ENCODE results near the gene HPCAL4. TPM values are rescaled to one million over a fixed set of nuclear protein-coding genes. Genes with fewer than 3 reads are reported as not detected.
A peak's percentile ranks its signal among the peaks of the same experiment; 100 is the strongest.

HPCAL4 gene
- total and polyA plus RNA-seq, 12 donors, result 0.07 to 3.7 (median 0.22) TPM

DNA sequence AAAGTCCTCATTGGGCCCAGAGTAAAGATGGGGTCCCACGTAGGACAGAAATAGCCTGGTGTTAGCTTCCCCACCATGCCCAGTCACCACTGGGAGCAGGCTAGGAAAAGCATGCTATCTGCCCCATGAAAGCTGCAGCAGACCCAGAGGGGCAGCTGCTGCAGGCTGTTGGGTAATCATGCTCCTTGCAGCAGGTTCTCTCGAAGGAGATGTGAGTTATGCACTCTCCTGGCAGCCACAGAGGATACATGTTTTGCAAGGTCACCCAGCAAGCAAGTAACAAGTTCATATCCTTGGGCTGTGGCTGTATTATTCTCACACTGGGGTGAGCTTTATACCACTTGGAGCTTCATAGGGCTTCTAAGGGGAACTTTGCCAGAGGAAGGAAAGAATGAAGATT lies 42.7 kb downstream of the HPCAL4 start:
- 62 to 76% methylated on average over 2 of the region's 2 CpGs for WGBS, 2 donors
- ATAC-seq (no peak), DNase-seq (no peak)
- TF ChIP-seq, protein P1, sequence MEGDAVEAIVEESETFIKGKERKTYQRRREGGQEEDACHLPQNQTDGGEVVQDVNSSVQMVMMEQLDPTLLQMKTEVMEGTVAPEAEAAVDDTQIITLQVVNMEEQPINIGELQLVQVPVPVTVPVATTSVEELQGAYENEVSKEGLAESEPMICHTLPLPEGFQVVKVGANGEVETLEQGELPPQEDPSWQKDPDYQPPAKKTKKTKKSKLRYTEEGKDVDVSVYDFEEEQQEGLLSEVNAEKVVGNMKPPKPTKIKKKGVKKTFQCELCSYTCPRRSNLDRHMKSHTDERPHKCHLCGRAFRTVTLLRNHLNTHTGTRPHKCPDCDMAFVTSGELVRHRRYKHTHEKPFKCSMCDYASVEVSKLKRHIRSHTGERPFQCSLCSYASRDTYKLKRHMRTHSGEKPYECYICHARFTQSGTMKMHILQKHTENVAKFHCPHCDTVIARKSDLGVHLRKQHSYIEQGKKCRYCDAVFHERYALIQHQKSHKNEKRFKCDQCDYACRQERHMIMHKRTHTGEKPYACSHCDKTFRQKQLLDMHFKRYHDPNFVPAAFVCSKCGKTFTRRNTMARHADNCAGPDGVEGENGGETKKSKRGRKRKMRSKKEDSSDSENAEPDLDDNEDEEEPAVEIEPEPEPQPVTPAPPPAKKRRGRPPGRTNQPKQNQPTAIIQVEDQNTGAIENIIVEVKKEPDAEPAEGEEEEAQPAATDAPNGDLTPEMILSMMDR (IDR thresholded peaks at IDR 0.05), result no peak
- Histone ChIP-seq H3K4me1 (peaks cover 11 to 76% (median 32%) of the 10 kb centered on the region in 9 donors), H3K9me3 (peaks cover 0 to 3% (median 0%) of the 10 kb centered on the region in 11 donors), H3K4me3 (no peak overlapping the region), H3K27me3 (no peaks in the 10 kb centered on the region), H3K27ac (peak overlapping the region in 4 of 10 donors; percentile 21 to 88 (median 85)), H3K36me3 (no peaks in the 10 kb centered on the region)
- intact Hi-C loops (cut with DNase I), result no loop called here

DNA sequence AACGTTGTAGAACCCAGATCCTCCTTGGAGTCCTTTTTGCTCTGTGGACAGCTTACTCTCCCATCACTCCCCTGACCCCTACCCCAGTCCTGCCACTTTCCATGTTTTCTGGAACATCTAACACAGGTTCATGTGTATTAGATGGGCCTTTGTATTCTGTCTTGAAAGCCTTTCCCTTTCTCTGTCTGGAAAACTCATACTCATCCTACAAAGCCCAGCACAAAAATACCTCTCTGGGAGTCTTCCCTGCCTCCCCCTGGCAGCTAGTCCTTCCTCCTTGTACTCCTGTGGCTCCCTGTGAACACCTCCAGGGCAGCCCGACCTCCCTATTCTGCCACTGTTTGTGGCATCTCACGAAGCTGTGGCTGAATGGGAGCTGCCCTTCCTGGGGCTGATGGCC lies 44.0 kb downstream of the HPCAL4 start:
- peaks cover 0 to 3% (median 0%) of the 10 kb centered on the region in 11 donors for H3K9me3 ChIP-seq
- intact Hi-C loops (cut with DNase I), result no loop called here
- ATAC-seq, result no peak
- WGBS, 2 donors, result 74 to 92% methylated on average over 3 of the region's 3 CpGs
- no peak overlapping the region for H3K4me3 ChIP-seq
- peaks cover 10 to 71% (median 28%) of the 10 kb centered on the region in 9 donors for H3K4me1 ChIP-seq
- H3K27me3 ChIP-seq, result no peaks in the 10 kb centered on the region
- DNase-seq, result no peak
- no peaks in the 10 kb centered on the region for H3K36me3 ChIP-seq
- TF ChIP-seq, protein P1 (IDR thresholded peaks at IDR 0.05), result no peak
- H3K27ac ChIP-seq, result peak overlapping the region; percentile 58 to 88 (median 82)

DNA sequence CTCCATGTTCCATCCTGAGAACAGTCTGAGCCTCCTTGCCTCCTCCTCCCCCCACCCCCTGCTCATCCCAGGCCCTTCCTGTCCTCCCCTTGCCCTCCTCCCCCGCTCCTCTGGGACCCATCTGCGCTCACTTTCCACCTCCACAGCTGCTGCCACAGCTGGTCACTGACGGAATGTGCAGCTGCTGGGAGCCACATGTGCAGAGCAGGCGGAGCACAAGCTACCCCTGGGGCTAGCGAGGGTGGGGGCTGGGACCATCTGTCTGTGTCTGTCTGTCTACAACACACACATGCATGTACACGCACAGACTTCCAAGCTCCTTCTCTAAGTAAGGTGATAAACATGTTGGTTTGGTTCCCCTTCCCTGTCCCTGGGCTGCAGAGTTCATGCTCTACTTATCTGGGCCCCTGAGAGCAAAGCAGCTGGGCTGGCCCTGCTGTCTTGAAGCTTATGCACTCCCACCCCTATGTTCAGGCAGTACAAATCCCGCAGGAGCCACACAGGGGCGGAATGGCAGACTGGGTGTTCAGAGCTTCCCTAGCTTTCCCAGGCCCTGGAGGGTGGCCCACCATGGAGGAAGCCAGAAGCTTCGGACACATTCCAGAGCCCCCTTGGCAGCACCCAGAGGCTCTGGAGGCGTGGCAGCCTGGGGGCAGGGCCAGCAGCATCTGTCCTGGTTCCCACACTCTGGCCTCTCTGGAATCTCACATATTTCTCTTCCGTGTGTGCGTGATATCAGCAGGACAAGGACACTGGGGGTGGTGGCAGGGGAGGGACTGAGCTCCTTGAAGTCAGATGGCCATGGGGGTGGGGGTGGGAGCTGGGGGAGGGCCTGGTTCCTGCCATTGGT lies 44.8 kb downstream of the HPCAL4 start:
- ATAC-seq (peak; percentile 80 to 90 (median 88)), DNase-seq (peak; percentile 89 to 94)
- no peak overlapping the region for H3K4me3 ChIP-seq
- intact Hi-C loops (cut with DNase I), result no loop called here
- H3K4me1 ChIP-seq, result peaks cover 10 to 65% (median 28%) of the 10 kb centered on the region in 9 donors
- H3K36me3 ChIP-seq, result no peaks in the 10 kb centered on the region
- peaks cover 0 to 3% (median 0%) of the 10 kb centered on the region in 11 donors for H3K9me3 ChIP-seq
- H3K27me3 ChIP-seq, result no peaks in the 10 kb centered on the region
- H3K27ac ChIP-seq, result peak overlapping the region; percentile 22 to 88 (median 82)
- TF ChIP-seq, protein P1 (IDR thresholded peaks at IDR 0.05), result peak in 1 of 9 donors; percentile 5
- 32 to 42% methylated on average over 12 of the region's 12 CpGs for WGBS, 2 donors

GRCh38 chr1:39645411-39646043 lies 45.7 kb downstream of the HPCAL4 start:
- no peak for ATAC-seq
- 83 to 89% methylated on average over 3 of the region's 3 CpGs for WGBS, 2 donors
- Histone ChIP-seq H3K4me1 (peaks cover 10 to 60% (median 28%) of the 10 kb centered on the region in 9 donors), H3K4me3 (no peak overlapping the region), H3K27me3 (peaks cover 0 to 5% (median 0%) of the 10 kb centered on the region in 7 donors), H3K9me3 (peaks cover 0 to 3% (median 0%) of the 10 kb centered on the region in 11 donors), H3K27ac (peak overlapping the region in 8 of 10 donors; percentile 52 to 88 (median 72)), H3K36me3 (no peaks in the 10 kb centered on the region)
- DNase-seq, result no peak
- intact Hi-C loops (cut with DNase I), result no loop called here
- TF ChIP-seq, protein P1 (IDR thresholded peaks at IDR 0.05), result no peak

All from heart right ventricle (tissue), 16 donors.